ENCODE results near the gene OAS2.

OAS2 gene

DNA sequence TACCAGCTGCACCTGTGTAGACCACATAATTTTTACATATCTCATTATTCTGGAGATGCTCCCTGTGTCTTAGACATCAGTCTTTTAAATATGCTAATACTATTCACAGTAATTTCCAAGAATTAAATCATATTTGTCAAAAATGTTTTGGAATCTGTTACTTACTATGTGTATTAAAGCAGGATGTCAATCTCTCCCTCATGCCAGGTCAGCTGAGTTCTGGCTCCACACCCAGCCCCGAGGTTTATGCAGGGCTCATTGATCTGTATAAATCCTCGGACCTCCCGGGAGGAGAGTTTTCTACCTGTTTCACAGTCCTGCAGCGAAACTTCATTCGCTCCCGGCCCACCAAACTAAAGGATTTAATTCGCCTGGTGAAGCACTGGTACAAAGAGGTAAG is 27.9 kb downstream of the OAS2 start:
- DNase-seq (ENCODE audit: extremely low spot score, insufficient read length, low read depth): no peak
- FAIRE-seq: no peak

DNA sequence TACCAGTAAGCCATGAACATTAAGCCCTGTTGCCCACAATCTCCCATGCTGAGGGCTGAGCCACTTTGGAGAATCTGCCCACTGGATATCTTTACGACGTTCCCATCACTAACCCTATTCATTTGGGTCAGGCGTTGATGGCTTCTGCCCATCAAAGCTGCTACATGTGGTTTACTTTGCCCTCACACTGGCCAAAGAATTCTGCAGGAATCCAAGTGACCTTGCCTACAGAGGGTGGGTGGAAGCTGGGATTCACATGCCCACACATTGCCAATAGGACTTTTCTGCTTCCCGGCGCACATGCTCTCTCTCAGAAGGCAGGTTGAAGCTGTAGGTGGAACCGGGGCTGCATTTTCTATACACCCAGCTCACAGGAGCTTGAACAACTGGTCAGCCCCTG is 28.3 kb downstream of the OAS2 start:
- FAIRE-seq (no peak), DNase-seq (ENCODE audit: extremely low spot score, insufficient read length, low read depth) (no peak)

DNA sequence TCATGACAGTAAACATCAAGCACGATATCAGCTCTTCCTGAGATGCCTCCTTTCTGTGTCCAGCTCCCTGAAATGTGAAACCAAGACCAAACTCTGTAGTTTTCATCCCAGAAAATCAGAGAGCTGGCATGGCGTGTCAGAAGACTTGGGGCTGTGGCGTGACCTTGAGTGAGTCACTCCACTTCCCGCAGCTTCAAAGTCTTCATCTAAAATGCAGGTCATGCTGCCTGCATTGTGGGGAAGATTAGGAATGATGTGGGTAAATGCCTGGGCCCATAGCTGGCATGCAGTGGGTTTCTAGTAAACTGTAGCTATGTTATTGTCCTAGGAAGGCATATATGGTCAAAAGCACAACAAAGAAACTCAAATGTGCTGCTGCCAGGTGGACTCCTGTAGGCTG is 28.8 kb downstream of the OAS2 start:
- DNase-seq (ENCODE audit: extremely low spot score, insufficient read length, low read depth) (no peak), FAIRE-seq (no peak)

DNA sequence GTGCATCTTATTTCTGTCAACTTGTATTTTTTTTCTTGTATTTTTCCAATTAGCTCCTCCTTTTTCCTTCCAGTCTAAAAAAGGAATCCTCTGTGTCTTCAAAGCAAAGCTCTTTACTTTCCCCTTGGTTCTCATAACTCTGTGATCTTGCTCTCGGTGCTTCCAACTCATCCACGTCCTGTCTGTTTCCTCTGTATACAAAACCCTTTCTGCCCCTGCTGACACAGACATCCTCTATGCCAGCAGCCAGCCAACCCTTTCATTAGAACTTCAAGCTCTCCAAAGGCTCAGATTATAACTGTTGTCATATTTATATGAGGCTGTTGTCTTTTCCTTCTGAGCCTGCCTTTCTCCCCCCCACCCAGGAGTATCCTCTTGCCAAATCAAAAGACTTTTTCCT is 32.4 kb downstream of the OAS2 start:
- DNase-seq (ENCODE audit: extremely low spot score, insufficient read length, low read depth): no peak

GRCh38 chr12:113014565-113014964 is 36.2 kb downstream of the OAS2 start:
- FAIRE-seq: no peak

More for the DNA sequence above, 32.4 kb downstream of the OAS2 start:
- no peak for FAIRE-seq

DNA sequence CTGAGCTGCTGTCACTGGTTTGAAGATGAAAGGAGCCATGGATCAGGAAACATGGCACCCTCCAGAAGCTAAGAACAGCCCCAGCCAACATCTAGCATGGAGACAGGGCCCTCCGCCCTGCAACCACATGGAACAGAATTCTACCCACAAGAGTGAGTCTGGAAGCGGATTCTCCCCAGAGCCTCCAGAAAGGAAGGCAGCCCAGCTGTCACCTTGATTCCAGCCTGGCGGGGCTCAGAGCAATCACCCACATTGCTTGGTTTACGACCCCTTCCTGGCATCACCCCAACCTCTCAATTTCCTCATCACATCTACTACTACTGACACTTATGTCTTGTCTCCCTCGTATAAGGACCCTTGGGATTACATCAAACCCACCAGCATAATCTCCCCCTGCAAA is 38.5 kb downstream of the OAS2 start:
- no peak for DNase-seq (ENCODE audit: extremely low spot score, insufficient read length, low read depth)
- FAIRE-seq: no peak

More at GRCh38 chr12:113014565-113014964, 36.2 kb downstream of the OAS2 start:
- no peak for DNase-seq (ENCODE audit: extremely low spot score, insufficient read length, low read depth)

GRCh38 chr12:113019025-113019424 is 40.7 kb downstream of the OAS2 start:
- no peak for DNase-seq (ENCODE audit: extremely low spot score, insufficient read length, low read depth)
- FAIRE-seq: no peak

DNA sequence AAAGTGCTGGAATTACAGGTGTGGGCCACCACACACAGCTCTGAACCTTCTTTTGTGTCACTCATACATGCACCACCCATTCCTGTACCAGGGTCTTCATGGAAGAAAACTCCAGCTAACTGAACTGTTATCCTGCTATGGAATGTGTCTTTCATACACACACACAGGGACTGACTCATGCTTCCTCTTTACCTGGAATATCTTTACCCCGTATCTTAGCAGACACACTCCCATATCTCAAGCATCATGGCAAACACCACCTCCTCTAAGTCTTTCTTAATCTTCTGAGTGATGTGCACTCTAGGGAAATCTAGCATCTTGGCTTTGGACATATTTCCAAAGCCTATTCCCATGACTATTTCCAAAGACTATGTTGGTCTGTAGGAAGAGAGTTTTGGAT is 43.2 kb downstream of the OAS2 start:
- DNase-seq (ENCODE audit: extremely low spot score, insufficient read length, low read depth) (no peak), FAIRE-seq (no peak)

DNA sequence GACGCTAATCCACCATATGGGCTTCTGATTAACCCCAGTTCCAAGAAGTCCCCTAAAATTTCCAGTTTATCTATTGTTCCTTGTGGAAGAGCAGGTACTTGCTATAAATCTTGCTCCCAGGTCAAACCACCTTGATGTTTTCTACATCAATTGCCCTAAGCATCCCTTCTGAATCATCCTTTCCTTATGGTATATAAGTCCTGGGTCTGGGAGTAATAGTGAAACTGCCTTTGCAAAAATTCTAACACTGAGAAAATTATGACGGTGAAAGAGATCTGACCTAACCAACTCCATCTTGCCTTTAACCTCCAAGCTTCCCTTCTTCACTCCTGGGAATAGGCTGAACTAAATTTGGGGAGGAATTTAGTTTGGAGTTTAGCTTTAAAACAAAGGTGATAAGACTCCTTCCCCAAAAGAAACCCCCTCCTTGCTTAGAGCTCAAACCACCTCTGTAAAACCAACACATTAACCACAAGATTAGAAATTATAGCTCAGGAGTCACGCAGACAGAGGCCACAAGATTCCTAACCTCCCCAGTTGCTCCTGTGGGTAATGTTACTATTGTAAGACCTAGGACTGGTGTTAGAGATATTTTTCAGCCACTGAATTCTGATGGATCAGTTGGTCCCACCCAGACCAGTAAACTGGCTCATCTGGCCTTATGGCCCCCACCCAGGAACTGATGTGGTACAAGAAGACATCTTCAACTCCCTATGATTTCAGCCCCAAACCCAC is 44.4 kb downstream of the OAS2 start:
- DNase-seq (ENCODE audit: extremely low spot score, insufficient read length, low read depth): no peak
- no peak for FAIRE-seq

DNA sequence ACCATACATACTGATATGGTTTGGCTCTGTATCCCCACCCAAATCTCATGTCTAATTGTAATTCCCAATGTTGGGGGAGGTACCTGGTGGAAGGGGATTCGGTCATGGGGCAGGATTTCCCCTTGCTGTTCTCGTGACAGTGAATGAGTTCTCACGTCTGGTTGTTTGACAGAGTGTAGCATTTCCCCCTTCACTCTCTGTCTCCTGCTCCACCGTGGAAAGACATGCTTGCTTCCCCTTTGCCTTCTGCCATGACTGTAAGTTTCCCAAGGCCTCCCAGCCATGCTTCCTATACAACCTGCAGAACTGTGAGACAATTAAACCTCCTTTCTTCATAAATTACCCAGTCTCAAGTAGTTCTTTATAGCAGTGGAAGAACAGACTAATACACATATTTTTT is 49.4 kb downstream of the OAS2 start:
- DNase-seq (ENCODE audit: extremely low spot score, insufficient read length, low read depth) (no peak), FAIRE-seq (no peak)

DNA sequence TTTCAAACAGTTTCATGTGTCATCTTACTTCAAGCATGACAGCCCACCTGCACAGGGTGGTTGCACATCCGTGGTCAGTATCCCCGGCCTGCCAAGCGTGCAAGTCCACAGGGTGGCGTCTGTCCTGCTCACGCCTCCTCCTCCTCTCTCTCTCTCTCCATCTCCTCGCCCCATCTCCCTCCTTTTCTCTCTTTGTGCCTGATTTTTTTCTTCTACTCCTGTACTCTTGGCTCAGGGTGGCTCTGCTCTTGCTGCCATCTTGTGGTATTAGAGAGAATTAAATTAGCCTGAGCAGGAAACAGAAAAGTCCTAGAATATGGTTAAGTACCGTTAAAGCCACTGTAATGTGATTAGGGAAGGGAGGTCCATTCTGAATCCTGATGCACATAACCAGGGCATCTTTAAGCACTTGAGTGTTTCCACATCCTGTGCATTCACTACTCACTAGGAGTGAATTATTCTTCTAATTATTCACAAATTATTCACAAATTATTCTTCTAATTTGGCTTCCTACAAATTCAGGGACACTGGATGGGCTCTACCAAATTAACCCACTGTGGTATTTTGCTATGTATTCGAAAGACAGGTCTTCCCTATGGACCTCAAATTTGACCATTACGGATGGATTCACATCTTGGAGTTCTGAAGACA is 52.7 kb downstream of the OAS2 start:
- FAIRE-seq: peak; percentile 83
- DNase-seq (ENCODE audit: extremely low spot score, insufficient read length, low read depth): peak; percentile 39

GRCh38 chr12:113039911-113040445 is 61.7 kb downstream of the OAS2 start:
- DNase-seq (ENCODE audit: extremely low spot score, insufficient read length, low read depth) (no peak), FAIRE-seq (no peak)

- no peak for FAIRE-seq
- no peak for DNase-seq (ENCODE audit: extremely low spot score, insufficient read length, low read depth)
These were observed 62.4 kb downstream of the OAS2 start for GRCh38 chr12:113040722-113041171.

DNA sequence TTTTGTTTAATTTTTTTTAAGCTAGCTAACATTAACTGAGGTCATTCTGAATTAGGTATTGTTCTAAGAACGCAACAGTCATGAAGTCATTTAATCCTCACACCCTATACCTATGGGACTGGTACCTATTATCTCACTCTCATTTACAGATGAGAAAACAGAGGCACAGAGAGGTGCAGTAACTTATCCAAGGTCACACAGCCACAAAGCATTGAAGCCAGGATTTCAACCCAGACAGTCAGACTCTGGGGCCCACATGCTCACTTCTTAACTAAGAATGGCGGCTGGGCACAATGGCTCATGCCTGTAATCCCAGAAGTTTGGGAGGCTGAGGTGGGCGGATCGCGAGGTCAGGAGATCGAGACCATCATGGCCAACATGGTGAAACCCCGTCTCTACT is 63.2 kb downstream of the OAS2 start:
- DNase-seq (ENCODE audit: extremely low spot score, insufficient read length, low read depth) (no peak), FAIRE-seq (no peak)

DNA sequence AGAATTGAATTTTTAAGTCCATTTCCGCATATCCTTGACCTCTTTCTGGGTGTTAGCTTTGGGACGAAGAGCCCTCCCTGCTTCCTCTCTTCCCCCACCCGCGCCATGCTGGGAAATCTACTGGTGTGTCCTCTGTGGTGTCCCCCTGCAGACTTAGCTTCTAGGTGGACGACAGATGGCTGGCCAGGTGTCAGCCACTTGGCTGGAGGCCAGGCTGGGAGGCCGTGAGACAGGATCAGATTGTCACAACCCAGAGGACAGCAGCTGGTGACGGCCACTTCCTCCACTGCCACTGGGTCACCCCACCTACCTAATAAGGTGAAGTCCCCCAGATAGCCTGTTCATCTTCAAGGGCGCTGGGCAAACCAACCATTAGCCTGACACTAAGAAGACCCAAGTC is 64.9 kb downstream of the OAS2 start:
- no peak for DNase-seq (ENCODE audit: extremely low spot score, insufficient read length, low read depth)
- FAIRE-seq: no peak

DNA sequence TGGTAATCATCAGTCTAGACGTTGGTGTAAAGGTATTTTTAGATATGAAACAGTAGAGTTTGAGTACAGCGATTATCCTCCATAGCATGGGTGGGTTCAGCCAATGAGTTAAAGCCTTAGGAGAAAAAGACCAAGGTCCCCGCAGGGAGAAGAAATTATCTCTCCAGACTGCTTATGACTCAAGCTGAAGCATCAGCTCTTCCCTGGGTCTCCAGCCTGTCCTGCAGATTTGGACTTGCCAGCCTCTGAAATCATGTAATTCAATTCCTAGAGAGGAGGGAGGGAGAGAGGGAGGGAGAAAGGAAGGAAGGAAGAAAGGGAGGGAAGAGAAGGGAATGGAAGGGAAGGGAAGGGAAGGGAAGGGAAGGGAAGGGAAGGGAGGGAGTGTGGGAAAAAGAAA is 66.2 kb downstream of the OAS2 start:
- DNase-seq (ENCODE audit: extremely low spot score, insufficient read length, low read depth) (no peak), FAIRE-seq (no peak)

DNA sequence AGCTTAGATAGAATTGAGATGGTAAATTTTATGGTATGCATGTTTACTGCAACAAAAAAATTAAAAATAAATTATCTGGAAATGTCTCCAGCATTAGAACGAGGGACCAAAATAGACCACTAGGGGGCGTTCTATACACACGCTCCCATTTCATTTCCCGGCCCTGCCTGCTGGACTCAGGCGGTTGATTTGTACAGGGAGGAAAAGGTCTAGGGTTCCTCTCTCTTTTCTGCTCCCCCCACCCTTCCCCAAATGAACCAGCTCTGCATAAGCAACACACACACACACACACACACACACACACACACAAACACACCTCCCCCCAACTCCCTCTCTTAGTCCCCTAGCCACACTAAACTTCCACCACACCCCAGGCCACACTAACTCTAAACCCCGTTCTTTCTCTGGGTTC is 70.4 kb downstream of the OAS2 start:
- DNase-seq (ENCODE audit: extremely low spot score, insufficient read length, low read depth): peak; percentile 47

DNA sequence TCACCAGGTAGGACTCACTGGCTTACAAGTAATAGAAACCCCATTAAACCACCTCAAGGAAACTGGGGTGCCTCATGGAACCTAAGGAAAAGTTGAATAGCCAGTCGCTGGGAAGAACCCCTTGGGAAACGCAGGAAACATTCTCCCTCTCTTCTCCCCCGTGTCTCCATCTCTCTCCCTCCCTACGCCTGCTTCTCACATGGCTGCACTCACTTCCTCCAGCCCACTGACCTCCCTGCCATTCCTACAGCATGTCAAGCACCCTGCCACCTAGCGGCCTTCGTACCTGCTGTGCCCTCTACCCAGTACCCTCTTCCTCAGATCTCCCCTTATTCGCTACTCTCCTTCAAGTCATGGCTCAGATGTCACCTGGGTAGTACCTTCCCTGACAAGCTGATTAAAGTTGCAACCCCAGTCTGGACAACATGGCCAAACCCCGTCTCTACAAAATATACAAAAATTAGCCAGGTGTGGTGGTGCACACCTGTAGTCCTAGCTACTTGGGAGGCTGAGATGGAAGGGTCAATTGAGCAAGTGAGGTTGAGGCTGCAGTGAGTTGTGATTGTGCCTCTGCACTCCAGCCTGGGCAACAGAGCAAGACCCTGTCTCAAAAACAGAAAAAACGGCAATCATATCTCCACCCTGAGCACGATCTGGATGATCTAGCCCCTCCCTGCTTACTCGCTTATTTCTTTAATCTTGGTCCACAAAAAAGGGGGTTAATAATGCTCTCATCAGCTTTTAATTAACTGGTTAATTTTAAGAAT is 71.8 kb downstream of the OAS2 start:
- no peak for DNase-seq (ENCODE audit: extremely low spot score, insufficient read length, low read depth)
- FAIRE-seq: peak; percentile 62

More for the DNA sequence above, 70.4 kb downstream of the OAS2 start:
- FAIRE-seq: peak; percentile 72

DNA sequence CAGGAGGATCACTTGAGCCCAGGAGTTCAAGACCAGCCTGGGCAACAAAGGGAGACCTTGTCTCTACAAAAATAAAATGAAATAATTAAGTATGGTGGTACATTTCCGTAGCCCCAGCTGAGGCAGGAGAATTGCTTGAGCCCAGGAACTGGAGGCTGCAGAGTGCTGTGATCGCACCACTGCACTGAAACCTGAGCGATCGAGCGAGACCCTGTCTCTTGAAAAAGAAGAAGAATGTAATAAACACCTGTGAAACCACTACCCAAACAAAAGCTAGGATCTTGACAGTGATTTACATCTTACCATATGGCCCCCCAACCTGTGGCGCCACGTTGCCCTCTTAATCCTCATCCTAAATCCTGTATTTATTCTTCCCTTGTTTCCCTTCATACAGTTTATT is 72.5 kb downstream of the OAS2 start:
- no peak for DNase-seq (ENCODE audit: extremely low spot score, insufficient read length, low read depth)
- peak; percentile 48 for FAIRE-seq

DNA sequence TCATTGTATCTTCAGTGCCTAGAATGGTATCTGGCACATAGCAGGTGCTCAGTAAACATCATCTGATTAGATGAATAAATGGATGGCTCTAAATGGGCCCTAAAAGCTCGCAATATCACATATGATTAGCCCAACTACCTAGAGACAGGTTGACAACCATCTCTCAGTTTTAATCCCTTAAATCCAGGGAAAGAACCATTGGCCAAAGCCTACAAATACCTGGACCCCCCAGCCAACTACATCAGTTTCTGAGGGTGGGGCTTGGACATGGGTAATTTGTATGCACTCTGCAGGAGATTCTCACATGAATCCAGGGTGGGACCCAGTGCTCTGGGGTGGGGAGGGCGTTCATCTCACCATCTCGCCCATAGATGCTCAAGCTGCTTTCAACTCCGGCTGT is 73.4 kb downstream of the OAS2 start:
- FAIRE-seq (no peak), DNase-seq (ENCODE audit: extremely low spot score, insufficient read length, low read depth) (no peak)

GRCh38 chr12:113052326-113052725 is 74.0 kb downstream of the OAS2 start:
- FAIRE-seq (no peak), DNase-seq (ENCODE audit: extremely low spot score, insufficient read length, low read depth) (no peak)

Data from GM18507 (cell line).